Stimulated activated CD8-positive, alpha-beta memory T cell treated with anti-CD3 and anti-CD28 coated beads, Interleukin-7, amount 100 ng/mL, for 24 hours (primary cell): Measurements from ENCODE around the gene CACNB4.

Experiments
- DNase-seq: peaks from one replicate; pipeline ENCODE4 v3.0.0-alpha.2; 2020; ENCODE audit warnings: low read depth

The CACNB4 gene

DNA sequence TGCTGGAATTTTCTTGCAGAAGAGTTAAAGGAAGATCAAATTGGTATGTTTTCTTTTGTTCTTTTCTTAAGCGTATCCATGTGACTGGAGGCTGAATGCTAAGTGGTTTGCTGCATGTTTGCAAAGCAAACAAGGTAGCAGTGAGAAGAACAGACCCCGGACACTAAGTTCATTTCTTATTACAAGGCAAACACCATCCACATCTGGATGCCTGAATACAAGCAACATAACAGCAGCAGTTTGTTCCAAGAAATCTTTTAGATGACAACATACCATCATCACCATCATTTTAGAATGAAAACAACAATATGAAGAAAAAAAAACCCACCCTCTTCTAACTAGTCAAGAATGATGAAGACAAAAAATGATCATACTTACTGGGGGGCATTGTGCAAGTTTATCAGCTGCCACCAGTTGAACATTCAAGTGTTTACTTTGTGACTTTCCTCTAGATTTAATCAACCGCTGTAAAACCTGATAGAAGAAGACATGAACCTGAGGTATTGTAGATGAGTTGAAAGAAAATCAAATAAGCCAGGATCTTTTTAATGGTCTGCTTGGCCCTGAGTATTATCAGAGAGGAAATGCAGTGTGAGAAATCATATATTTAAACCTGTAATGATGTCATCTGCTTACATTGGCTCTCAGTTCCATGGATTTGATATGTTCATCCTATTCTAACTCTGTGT lies 245.6 kb downstream of the CACNB4 start:
- no peak for DNase-seq

DNA sequence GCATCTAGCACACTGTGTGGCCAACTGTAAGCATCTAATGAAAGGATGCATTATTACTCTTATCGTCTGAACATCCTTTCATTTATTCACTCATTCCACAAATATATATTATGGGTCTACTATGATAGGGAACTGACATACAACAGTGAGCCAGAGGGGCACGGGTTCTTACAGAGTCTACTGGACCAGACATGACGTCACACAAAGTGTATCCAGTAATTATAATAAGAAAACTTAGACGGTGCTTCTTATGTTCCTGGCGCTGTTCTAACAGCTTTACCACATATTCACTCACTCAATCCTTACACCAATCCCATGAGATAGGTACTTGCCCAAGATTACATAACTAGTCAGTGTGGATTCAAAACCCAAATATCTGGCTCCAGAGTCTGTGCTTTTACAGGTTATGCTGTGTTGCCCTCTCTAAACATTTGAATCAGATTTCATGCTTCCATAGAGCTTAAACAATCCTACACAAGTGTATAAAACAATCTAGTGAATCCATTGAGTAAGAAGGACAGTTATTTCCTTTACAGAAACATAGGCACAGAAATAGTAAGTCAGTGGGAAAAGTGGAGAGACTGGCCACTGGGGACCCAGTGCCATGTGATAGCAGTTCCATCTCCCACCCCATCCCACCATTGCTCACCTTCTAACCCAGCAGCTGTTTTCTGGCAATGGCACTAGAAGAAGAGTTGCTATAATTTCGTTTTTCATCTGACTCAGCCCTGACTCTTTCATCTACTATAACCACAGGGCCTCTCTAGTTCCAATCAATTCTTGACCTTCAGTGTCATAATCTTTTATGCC lies 246.4 kb downstream of the CACNB4 start:
- no peak for DNase-seq

- no peak for DNase-seq
Measured at GRCh38 chr2:151851761-151852160, 247.1 kb downstream of the CACNB4 start.

- no peak for DNase-seq
Measured at GRCh38 chr2:151849413-151850010, 249.3 kb downstream of the CACNB4 start.

DNA sequence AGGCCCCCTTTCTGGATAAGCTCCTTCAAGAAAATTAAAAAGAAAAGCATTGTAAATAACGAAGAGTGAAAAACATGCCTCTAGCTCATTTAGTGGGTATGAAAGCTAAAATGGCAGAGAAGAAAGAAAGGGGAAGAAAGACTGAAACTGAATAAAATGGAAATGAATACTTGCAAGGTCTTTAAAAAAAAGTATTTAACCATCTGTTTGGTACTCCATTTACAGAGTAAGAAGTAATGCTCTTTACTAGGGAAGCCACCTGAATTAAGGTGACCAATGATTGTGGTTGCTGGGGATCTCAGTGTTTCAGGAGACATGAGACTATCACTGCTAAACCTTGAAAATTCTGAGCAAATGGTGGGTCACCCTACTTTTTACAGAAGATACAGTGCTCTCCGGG lies 253.0 kb downstream of the CACNB4 start:
- DNase-seq: no peak

- DNase-seq: no peak
Measured at GRCh38 chr2:151845481-151845880, 253.4 kb downstream of the CACNB4 start.

- no peak for DNase-seq
Measured at GRCh38 chr2:151844211-151844896, 254.5 kb downstream of the CACNB4 start.

DNA sequence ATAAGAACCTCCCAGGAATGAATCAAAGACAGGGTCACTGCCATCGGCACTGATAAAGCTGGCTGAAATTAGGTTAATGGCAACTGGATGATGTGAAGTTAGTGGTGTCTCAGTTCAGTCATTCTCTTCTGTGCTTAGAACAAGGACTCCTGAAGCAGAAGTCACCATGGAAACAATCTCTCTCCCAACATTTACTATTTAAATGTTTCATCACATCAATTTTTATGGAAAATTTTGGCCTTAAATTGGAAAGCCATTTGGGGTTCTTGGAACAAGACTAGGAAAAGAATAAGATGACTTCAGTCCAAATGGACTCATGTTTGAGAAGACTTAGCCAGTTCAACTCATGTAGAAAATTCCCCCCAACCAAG lies 255.2 kb downstream of the CACNB4 start:
- no peak for DNase-seq

- no peak for DNase-seq
Measured at GRCh38 chr2:151842830-151843690, 255.8 kb downstream of the CACNB4 start.

DNA sequence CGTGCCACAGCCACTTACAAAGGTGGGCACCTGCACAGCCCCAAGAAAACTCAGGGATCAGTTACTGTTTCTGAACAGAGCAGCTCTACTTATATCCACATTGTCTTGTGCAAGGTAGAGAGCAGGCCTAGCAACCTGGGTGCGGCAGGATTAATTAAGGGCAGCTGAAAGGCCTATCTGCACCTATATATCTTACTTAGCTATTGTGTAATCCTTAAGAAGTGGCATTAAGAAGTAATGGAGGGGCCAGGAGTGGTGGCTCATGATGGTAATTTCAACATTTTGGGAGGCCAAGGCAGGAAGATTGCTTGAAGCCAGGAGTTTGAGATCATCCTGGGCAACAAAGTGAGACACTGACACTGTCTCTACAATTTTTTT lies 257.8 kb downstream of the CACNB4 start:
- DNase-seq: no peak

GRCh38 chr2:151840216-151841046 lies 258.4 kb downstream of the CACNB4 start:
- no peak for DNase-seq

DNA sequence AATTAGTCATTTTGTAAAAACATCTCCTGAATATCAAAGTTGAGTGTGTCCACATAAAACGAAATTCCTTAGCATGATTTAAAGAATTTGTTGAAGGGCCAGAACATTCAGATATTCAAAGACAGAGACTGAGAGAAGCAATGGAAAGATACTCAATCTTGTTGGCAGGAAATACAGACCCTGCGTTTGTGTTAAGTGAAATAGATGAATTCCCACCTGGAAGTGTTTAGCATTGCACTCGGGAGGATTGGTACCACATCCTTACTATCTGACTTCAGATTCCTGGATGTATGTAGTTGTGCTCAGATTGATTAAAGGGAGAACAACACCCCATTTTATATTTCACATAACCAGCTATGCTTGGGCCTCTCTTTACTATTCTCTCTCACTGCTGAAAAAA lies 260.9 kb downstream of the CACNB4 start:
- no peak for DNase-seq

GRCh38 chr2:151833984-151834383 lies 264.9 kb downstream of the CACNB4 start:
- no peak for DNase-seq

- DNase-seq: no peak
Measured at GRCh38 chr2:151830961-151831360, 267.9 kb downstream of the CACNB4 start.

- DNase-seq: no peak
Measured at GRCh38 chr2:151828890-151829324, 269.9 kb downstream of the CACNB4 start.

DNA sequence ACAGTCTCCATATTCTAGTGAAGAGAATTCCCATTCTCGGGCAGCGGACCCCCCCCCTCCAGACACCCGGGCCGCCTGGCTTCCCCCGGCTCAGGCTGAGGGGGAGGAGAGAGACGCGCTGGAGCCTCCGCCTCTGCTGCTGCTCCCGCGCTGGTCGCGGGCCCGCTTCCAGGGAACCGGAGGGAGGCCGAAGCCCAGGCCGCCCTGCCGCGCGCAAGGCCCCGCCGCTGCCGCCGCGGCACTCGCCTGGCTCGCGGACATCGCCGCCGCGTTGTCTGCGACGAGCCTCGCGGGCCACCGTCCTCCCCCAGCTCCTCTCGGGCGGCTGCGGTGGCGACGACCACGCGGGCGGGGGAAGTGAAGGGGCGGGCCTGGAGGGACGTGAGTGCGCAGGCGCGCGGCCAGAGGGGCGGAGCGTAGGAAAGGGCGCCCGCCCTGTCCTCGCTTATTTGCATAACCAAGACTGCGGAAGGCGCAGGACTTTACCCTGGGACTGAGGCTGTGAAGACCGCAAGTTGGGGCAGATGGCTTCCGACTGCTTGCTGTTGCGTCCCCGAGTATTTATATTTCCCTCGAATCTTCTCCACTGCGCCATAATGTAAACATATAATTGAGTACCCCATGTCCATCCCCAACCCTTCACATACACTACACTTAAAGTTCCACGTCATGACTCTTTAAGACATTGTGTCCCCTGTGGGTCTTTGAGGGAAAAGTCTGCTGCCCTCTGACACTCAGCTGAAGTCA lies 270.5 kb downstream of the CACNB4 start, which contains the start of gene ARL5A:
ARL5A (minus strand) TSS at position 279 of the 747 bp plus-strand sequence; CDS start at position 34, 245 bp downstream.
- peak; percentile 85 for DNase-seq

GRCh38 chr2:151827564-151828142 lies 271.2 kb downstream of the CACNB4 start:
- DNase-seq: no peak

DNA sequence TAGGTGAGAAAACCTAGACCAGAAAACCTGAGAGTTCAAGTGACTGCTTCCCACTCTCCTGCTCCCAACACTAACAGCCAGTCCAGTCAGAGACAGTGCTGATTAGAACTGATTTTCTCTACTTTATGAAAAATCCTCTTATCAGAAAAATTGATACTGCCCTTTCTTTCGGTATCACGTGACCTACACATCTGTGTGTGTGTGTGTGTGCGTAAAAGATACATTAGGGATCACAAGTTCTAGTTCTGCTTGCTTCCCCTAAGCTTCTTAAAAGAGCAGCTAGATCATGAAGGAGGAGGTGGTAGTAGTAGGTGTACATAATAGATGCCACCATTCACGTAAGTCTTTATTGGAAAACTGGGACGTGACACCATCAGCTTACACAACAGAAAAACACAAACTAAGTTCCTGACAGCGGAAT lies 272.1 kb downstream of the CACNB4 start:
- DNase-seq: no peak

DNA sequence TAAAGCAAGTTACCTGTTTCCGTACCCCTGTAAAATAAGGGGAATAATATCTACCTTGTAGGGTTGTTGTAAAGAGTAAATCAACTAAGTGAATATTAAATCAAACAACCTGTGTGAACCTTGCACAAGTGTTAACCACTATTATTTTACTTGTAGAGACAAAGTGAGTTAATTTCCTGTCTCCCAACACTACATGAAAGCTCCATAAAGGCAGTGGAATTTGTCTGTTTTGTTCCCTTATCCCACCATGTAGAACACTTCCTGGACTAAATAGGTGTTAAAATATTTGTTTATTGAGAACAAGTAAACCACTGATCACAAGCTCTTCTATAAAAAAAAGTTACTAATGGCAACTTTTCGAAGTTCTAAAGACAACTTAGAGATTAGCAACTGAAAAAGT lies 274.0 kb downstream of the CACNB4 start:
- no peak for DNase-seq
